Body of pancreas (tissue), 4 donors: ENCODE data around the gene CXCR6.

ENCODE experiments used
- POLR2A ChIP-seq, 3 donors: fragments of 450-650 bp; IDR thresholded peaks; one replicate each; pipeline ENCODE4 v1.6.1; 2016; ENCODE audit warnings: antibody characterized with exemption in 3 of 3, mild to moderate bottlenecking in 2 of 3
- TF ChIP-seq, protein P1 (sequence below), 7 experiments: fragments of 450-650 bp in 4 of 7; fragments of 200-600 bp in 3 of 7; sonication (generic) in 3 of 7; IDR thresholded peaks; one replicate each; pipeline ENCODE4 v1.5.1; 2016 to 2019; ENCODE audit warnings: antibody characterized with exemption in 7 of 7

DNA sequence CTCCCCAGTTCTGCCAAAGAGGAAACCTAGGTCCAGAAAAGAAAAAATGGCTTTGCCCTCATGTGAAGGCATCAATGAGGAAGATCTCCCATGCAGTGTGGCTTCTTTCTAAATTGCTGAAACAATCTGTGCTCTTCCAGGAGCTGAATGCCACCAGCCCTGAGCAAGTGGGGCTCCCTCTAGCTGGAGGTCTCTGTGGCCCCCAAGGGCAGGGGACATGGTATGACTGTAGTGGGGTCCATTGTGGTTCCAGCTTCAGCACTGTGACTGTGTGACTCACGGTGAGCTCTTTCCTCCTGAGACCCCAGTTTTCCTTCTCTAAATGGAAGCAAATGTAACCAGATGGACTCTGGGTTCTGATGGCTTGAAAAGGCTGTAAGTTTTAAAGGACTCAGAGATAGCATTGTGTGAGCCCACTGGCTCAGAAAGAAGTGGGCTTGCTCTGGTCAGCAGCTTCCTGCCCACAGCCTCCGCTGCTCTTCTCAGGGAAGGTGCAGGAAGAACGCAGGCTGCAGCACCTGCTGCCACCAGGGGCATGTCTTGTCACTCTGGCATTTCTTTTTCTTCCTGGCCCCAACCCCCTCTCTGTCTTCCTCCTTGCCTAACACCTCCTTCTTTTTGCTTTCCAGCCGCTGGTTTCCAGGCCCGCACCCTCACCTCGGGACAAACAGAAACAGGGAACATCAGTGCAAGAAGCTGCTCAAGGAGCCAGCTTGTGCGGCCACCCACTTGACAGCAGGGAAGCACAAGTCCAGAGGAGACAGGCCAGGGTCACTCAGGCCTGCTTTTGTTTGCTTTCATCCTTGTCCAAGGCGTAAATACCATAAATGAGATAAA, 5.8 kb upstream of the CXCR6 start:
- TF ChIP-seq, protein P1, sequence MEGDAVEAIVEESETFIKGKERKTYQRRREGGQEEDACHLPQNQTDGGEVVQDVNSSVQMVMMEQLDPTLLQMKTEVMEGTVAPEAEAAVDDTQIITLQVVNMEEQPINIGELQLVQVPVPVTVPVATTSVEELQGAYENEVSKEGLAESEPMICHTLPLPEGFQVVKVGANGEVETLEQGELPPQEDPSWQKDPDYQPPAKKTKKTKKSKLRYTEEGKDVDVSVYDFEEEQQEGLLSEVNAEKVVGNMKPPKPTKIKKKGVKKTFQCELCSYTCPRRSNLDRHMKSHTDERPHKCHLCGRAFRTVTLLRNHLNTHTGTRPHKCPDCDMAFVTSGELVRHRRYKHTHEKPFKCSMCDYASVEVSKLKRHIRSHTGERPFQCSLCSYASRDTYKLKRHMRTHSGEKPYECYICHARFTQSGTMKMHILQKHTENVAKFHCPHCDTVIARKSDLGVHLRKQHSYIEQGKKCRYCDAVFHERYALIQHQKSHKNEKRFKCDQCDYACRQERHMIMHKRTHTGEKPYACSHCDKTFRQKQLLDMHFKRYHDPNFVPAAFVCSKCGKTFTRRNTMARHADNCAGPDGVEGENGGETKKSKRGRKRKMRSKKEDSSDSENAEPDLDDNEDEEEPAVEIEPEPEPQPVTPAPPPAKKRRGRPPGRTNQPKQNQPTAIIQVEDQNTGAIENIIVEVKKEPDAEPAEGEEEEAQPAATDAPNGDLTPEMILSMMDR (IDR thresholded peaks at IDR 0.05): no peak
- TF ChIP-seq POLR2A (IDR thresholded peaks at IDR 0.05): no peak
